Transverse colon (tissue), 4 donors: Measurements from ENCODE around the gene TPM4. TPM values are rescaled to one million over a fixed set of nuclear protein-coding genes. Genes with fewer than 3 reads are reported as not detected.
A peak's percentile ranks its signal among the peaks of the same experiment; 100 is the strongest.

ENCODE experiments used
- DNase-seq: peaks from one replicate; pipeline ENCODE4 v3.0.0-alpha.2; 2019
- H3K27ac ChIP-seq, 4 donors: fragments of 200-600 bp; sonication (generic); 2 replicates each; pipeline ENCODE4 v1.5.1; 2016 to 2018; ENCODE audit warnings: inconsistent platforms in 4 of 4
- H3K27me3 ChIP-seq: fragments of 200-600 bp; sonication (generic); 2 replicates; pipeline ENCODE4 v1.5.1; 2017; ENCODE audit warnings: inconsistent platforms
- H3K36me3 ChIP-seq, 4 donors: fragments of 200-600 bp; sonication (generic); 2 replicates each; pipeline ENCODE4 v1.5.1; 2017 to 2019; ENCODE audit warnings: inconsistent platforms in 4 of 4
- H3K4me1 ChIP-seq, 4 donors: fragments of 200-600 bp; sonication (generic); 2 replicates each; pipeline ENCODE4 v1.5.1; 2017 to 2020; ENCODE audit warnings: inconsistent platforms in 4 of 4
- H3K4me3 ChIP-seq, 4 donors: fragments of 200-600 bp; sonication (generic); 1 replicate in 1 of 4; 2 replicates in 3 of 4; pipeline versions ENCODE4 v1.5.1 to v1.6.1; 2017 to 2019; ENCODE audit warnings: inconsistent platforms in 4 of 4
- H3K9me3 ChIP-seq, 2 donors: fragments of 200-600 bp; sonication (generic); 2 replicates each; pipeline ENCODE4 v1.5.1; 2017 to 2019; ENCODE audit warnings: inconsistent platforms in 2 of 2
- CTCF ChIP-seq, 5 experiments: fragments of 200-600 bp in 3 of 5; fragments of 450-650 bp in 2 of 5; sonication (generic) in 3 of 5; IDR thresholded peaks; 1 replicate in 2 of 5; 2 replicates in 3 of 5; pipeline ENCODE4 v1.5.1; 2016 to 2017; ENCODE audit warnings: antibody characterized with exemption in 5 of 5, inconsistent platforms in 3 of 5, mild to moderate bottlenecking in 2 of 5, moderate library complexity in 1 of 5
- EP300 ChIP-seq: sonication (generic); formaldehyde crosslinking; IDR thresholded peaks from one replicate; pipeline ENCODE4 v1.6.1; 2017; ENCODE audit warnings: antibody characterized with exemption, low read depth
- POLR2A ChIP-seq: fragments of 450-650 bp; IDR thresholded peaks from one replicate; pipeline ENCODE4 v1.6.1; 2016; ENCODE audit warnings: antibody characterized with exemption, mild to moderate bottlenecking, moderate library complexity
- POLR2AphosphoS5 ChIP-seq, 3 donors: sonication (generic); formaldehyde crosslinking; IDR thresholded peaks; one replicate each; pipeline ENCODE4 v1.6.1; 2016; ENCODE audit warnings: antibody characterized with exemption in 3 of 3
- WGBS, 2 donors: methylation state at CpG; one replicate each; pipeline ENCODE4 v1.1.5; 2018; ENCODE audit warnings: low coverage in 1 of 2; 5-methylcytosine and 5-hydroxymethylcytosine counted together
- in situ Hi-C, 4 donors: fragments of 200-750 bp; cut with MboI; loops; one replicate each; pipeline versions ENCODE4 v1.15.0 to v1.15.1; 2017; ENCODE audit warnings: low sequenced_read_pairs in 3 of 4, low pct_ligation_motif_present in 1 of 4, low pct_unique_long_range_greater_than_20kb in 1 of 4
- intact Hi-C: fragments of 100-400 bp; cut with DNase I; formaldehyde crosslinking; loops from one replicate; pipeline ENCODE4 v1.15.1; 2023; ENCODE audit warnings: low total_unique reads
- total RNA-seq, 4 donors: library from RNA; depleted of rRNA; stranded (reverse); fragments of >200 nt; gene quantifications; one replicate each; pipeline ENCODE4 v1.1.0, GENCODE V29; 2016

TPM4 gene
- total RNA-seq, 4 donors from 2014 or later = 228 to 491 (median 288) TPM

- peak overlapping the region; percentile 99 to 100 (median 100) for H3K27ac ChIP-seq
- TF ChIP-seq POLR2A (no peak), POLR2AphosphoS5 (IDR thresholded peaks at IDR 0.05) (no peak), EP300 (no peak), CTCF (IDR thresholded peaks at IDR 0.05) (no peak)
- H3K4me3 ChIP-seq = peak overlapping the region; percentile 25 to 50 (median 36)
- no peaks in the 10 kb centered on the region for H3K27me3 ChIP-seq
- DNase-seq = no peak
- WGBS, 2 donors = 60 to 72% methylated on average over 1 to 10 of the region's 10 CpGs
- in situ Hi-C loops (no loop called here), intact Hi-C loops (no loop called here)
- no peaks in the 10 kb centered on the region for H3K9me3 ChIP-seq
- H3K4me1 ChIP-seq = peaks cover 29 to 63% (median 37%) of the 10 kb centered on the region in 4 donors
- H3K36me3 ChIP-seq = no peaks in the 10 kb centered on the region
Measured at GRCh38 chr19:16068696-16069259, 7.5 kb upstream of the TPM4 start.

DNA sequence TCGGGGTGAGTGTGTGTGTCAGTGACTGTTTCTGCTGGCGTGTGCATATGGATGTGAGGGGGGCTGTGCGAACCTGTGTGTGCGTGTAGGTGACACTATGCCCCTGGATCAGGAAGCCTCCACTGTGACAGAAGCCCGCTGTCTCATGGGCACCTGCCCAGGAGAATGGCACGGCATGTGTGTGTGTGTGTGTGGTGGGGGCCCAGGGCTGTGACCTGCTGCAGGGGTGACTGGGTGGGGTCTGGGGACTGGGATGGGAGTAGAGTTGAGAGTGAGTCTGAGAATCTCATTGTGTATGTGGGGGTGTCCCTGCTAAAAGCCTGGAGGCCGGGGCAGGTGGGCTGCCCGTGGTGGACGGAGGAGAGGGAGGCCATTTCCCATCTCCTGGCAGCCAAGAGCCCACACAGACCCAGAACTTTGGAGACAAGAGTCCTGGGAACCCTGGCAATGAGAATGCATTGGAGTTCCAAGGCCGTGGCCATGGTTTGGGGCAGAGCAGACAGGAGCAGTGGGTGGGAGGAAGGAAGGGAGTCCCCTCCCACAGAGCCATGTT is 6.4 kb upstream of the TPM4 start:
- Histone ChIP-seq H3K27ac (peak overlapping the region; percentile 99 to 100 (median 100)), H3K9me3 (no peaks in the 10 kb centered on the region), H3K27me3 (no peaks in the 10 kb centered on the region), H3K4me1 (peaks cover 29 to 56% (median 37%) of the 10 kb centered on the region in 4 donors), H3K4me3 (peak overlapping the region; percentile 2 to 40 (median 30)), H3K36me3 (no peaks in the 10 kb centered on the region)
- TF ChIP-seq CTCF (IDR thresholded peaks at IDR 0.05) = no peak
- TF ChIP-seq EP300 = no peak
- no peak for TF ChIP-seq POLR2A
- TF ChIP-seq POLR2AphosphoS5 (IDR thresholded peaks at IDR 0.05) = no peak
- in situ Hi-C loops (no loop called here), intact Hi-C loops (loop anchor here (5.0 kb wide), 1 partner anchor 257 kb away; no protein-coding TSS in a partner anchor)
- peak; percentile 28 for DNase-seq
- 76% methylated on average over 10 of the region's 10 CpGs; no CpG with 5 or more reads in 1 of the 2 donors for WGBS, 2 donors

- DNase-seq = peak; percentile 96
- intact Hi-C loops (loop anchor here (5.0 kb wide), 1 partner anchor 257 kb away; no protein-coding TSS in a partner anchor), in situ Hi-C loops (no loop called here)
- no peaks in the 10 kb centered on the region for H3K27me3 ChIP-seq
- TF ChIP-seq EP300 = peak; percentile 3
- TF ChIP-seq CTCF (IDR thresholded peaks at IDR 0.05) = peak in 1 of 5 experiments; percentile 33
- peak; percentile 43 to 92 (median 90) for TF ChIP-seq POLR2AphosphoS5 (IDR thresholded peaks at IDR 0.05)
- peak; percentile 90 for TF ChIP-seq POLR2A
- H3K27ac ChIP-seq = peak overlapping the region; percentile 99 to 100 (median 100)
- peaks cover 29 to 58% (median 38%) of the 10 kb centered on the region in 4 donors for H3K4me1 ChIP-seq
- H3K36me3 ChIP-seq = no peaks in the 10 kb centered on the region
- 25% methylated on average over 16 of the region's 16 CpGs; no CpG with 5 or more reads in 1 of the 2 donors for WGBS, 2 donors
- no peaks in the 10 kb centered on the region for H3K9me3 ChIP-seq
- H3K4me3 ChIP-seq = peak overlapping the region in 3 of 4 donors; percentile 29 to 40 (median 31)
Measured at GRCh38 chr19:16070366-16070990, 5.8 kb upstream of the TPM4 start.

GRCh38 chr19:16071072-16071691 is 5.1 kb upstream of the TPM4 start:
- peak overlapping the region in 2 of 4 donors; percentile 29 to 31 for H3K4me3 ChIP-seq
- in situ Hi-C loops (no loop called here), intact Hi-C loops (loop anchor here (5.0 kb wide), 1 partner anchor 256 kb away; no protein-coding TSS in a partner anchor)
- no peaks in the 10 kb centered on the region for H3K36me3 ChIP-seq
- no peaks in the 10 kb centered on the region for H3K27me3 ChIP-seq
- H3K9me3 ChIP-seq = no peaks in the 10 kb centered on the region
- WGBS, 2 donors = 90 to 100% methylated on average over 1 to 5 of the region's 9 CpGs
- peaks cover 29 to 63% (median 40%) of the 10 kb centered on the region in 4 donors for H3K4me1 ChIP-seq
- peak; percentile 15 for DNase-seq
- peak overlapping the region; percentile 99 to 100 (median 100) for H3K27ac ChIP-seq
- no peak for TF ChIP-seq POLR2A
- no peak for TF ChIP-seq POLR2AphosphoS5 (IDR thresholded peaks at IDR 0.05)
- no peak for TF ChIP-seq CTCF (IDR thresholded peaks at IDR 0.05)
- TF ChIP-seq EP300 = no peak
